OCI-LY7 (cell line): Measurements from ENCODE around the gene TMEM109.

Experiments used
- EZH2phosphoT487 ChIP-seq: fragments of 200-600 bp; sonication (generic); IDR thresholded peaks from 2 replicates; pipeline ENCODE4 v1.6.1; 2018; ENCODE audit warnings: low read depth, borderline replicate concordance, mild to moderate bottlenecking, mixed run types, antibody characterized with exemption, low read length, moderate library complexity, mixed read lengths
- TF ChIP-seq, protein P1 (sequence below): fragments of 200-600 bp; sonication (generic); conservative IDR thresholded peaks from 2 replicates; pipeline ENCODE4 v1.5.1; 2014; ENCODE audit warnings: mild to moderate bottlenecking, antibody characterized with exemption, low read length, moderate library complexity, mixed read lengths

DNA sequence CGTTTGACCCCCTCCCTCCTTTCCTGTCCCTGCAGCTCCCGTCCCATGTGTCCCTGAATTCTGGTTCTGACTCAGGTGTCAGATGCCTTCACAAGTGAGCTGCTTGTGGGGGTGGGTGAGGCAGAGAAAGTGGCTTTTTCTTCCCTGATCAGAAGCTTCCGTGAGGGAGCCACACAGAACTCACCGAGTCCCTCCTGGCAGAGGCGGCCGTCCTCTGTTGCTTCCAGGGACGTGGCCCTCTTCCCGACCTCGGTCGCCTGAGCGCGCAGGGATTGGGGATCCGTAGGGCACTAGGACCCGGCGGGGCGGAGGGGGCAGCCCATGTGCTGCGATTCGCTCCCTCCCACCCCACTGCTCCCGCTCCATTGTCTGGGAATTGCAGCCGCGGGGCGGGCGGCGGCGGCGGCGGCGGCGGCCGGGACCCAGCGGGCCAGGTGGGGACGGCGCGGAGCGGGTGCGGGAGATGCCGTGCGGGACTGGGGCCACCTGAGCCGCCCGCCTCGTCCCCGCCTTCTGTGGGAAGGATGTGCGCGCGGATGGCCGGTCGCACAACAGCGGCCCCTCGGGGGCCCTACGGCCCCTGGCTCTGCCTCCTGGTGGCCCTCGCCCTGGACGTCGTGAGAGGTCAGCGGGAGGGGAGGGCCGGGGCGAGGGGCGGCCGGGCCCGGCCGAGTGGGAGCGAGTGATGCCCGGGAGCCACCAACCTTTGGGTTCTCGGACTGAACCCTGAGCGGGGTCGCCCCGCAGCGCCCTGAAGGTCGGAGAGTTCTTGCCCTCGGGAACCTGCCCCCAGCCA lies 10.3 kb downstream of the TMEM109 start, which contains the start of gene TMEM132A:
- TF ChIP-seq, protein P1, sequence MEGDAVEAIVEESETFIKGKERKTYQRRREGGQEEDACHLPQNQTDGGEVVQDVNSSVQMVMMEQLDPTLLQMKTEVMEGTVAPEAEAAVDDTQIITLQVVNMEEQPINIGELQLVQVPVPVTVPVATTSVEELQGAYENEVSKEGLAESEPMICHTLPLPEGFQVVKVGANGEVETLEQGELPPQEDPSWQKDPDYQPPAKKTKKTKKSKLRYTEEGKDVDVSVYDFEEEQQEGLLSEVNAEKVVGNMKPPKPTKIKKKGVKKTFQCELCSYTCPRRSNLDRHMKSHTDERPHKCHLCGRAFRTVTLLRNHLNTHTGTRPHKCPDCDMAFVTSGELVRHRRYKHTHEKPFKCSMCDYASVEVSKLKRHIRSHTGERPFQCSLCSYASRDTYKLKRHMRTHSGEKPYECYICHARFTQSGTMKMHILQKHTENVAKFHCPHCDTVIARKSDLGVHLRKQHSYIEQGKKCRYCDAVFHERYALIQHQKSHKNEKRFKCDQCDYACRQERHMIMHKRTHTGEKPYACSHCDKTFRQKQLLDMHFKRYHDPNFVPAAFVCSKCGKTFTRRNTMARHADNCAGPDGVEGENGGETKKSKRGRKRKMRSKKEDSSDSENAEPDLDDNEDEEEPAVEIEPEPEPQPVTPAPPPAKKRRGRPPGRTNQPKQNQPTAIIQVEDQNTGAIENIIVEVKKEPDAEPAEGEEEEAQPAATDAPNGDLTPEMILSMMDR, result no peak
- TF ChIP-seq EZH2phosphoT487, result no peak
